HTR-8/SVneo (cell line): Measurements from ENCODE around the gene PGGHG.

Experiments used
- DNase-seq: peaks from one replicate; pipeline ENCODE4 v3.0.0; 2011; ENCODE audit warnings: low spot score, mixed read lengths; ENCODE audit not compliant: insufficient read length
- FAIRE-seq: peaks from 2 replicates; lab custom pipeline; 2011; peaks lifted over from hg19 to GRCh38; lab: Jason Lieb, UNC

Gene PGGHG

DNA sequence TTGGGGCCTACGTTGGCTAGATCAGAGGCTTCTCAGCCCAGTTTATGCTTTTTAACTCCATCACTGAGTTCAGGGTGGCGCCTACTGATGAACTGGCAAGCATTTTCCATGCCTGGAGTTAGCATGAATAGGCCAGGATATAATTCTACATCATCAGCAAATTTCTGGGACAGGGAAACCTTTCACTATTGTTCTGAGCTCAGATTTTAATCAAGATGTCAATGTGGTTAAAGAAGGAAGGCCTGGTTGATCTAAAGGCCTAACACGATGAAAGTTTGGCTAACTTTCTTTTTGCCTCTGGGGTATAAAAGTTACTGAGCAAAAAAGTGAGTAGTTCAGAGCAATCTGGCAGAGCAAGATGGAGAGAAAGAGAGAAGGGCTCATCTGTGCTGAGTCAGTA is 53.4 kb downstream of the PGGHG start:
- DNase-seq = no peak
- no peak for FAIRE-seq

DNA sequence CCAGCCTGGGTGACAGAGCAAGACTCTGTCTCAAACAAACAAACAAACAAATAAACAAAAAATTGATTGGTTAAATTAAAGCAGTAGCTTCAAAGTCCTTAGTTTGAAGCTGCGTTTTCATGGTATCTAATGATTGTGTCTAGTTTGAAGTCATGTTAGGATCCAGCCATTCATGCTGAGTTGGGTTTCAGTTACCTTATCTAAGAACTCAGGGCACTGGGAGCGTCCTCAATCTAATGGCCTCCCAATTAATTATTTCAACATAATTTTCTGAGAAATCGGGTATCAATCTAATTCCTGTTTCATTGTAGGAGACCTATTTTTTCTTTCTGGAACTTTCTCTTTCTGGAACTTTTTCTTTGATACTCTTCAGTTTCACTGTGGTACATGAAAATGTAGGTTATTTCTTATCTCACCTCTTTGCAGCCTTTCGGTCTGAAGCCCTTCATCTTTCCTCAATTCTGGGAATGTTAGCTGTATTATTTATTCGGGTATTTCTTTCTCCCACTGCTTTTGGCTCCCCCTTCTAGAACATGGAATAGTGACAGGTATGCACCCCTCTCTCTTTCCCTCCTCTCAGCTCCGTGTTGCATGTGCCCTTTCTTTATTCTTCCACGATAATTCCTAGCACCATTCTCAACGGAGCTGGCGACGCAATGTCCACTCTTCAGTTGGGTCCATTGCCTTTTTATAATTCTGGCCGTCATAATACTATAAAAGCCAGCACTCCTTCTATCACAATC is 56.1 kb downstream of the PGGHG start:
- FAIRE-seq (no peak), DNase-seq (no peak)
